SU-DHL-6 (cell line): Measurements from ENCODE around the gene MPPED2.

Experiments
- H2AFZ ChIP-seq: fragments of 200-600 bp; sonication (generic); 2 replicates; pipeline ENCODE4 v1.6.1; 2014; ENCODE audit warnings: low read depth, mild to moderate bottlenecking, moderate library complexity, mixed read lengths, antibody characterized with exemption, low read length; ENCODE audit not compliant: severe bottlenecking
- H3F3A ChIP-seq: fragments of 200-600 bp; shearing (Covaris generic); 2 replicates; pipeline ENCODE4 v1.6.0; 2016; ENCODE audit warnings: antibody characterized with exemption, mild to moderate bottlenecking; ENCODE audit not compliant: insufficient read depth
- H3K27ac ChIP-seq: fragments of 200-600 bp; sonication (generic); 2 replicates; pipeline ENCODE4 v1.5.1; 2016; ENCODE audit warnings: low read depth, mild to moderate bottlenecking, low read length, moderate library complexity, mixed read lengths
- H3K27me3 ChIP-seq: fragments of 200-600 bp; sonication (generic), shearing (Covaris generic); 2 replicates; pipeline ENCODE4 v1.6.0; 2014; ENCODE audit warnings: mild to moderate bottlenecking, low read length
- H3K36me3 ChIP-seq: fragments of 200-600 bp; sonication (generic); 2 replicates; pipeline ENCODE4 v1.6.1; 2014; ENCODE audit warnings: mild to moderate bottlenecking, low read length, mixed read lengths
- H3K4me2 ChIP-seq: fragments of 300-600, 200-600 bp; shearing (Covaris generic), sonication (generic); 2 replicates; pipeline ENCODE4 v1.6.0; 2014; ENCODE audit warnings: low read length, low read depth, mild to moderate bottlenecking; ENCODE audit not compliant: poor library complexity, severe bottlenecking
- H3K4me3 ChIP-seq: fragments of 200-600 bp; sonication (generic); 2 replicates; pipeline ENCODE4 v1.5.1; 2014; ENCODE audit warnings: antibody characterized with exemption, low read length, mild to moderate bottlenecking, mixed read lengths; ENCODE audit not compliant: insufficient read depth, poor library complexity, severe bottlenecking
- H3K79me2 ChIP-seq: fragments of 200-600 bp; sonication (generic); 2 replicates; pipeline ENCODE4 v1.6.1; 2014; ENCODE audit warnings: mild to moderate bottlenecking, low read length, moderate library complexity; ENCODE audit not compliant: insufficient read depth
- H3K9ac ChIP-seq: fragments of 200-600 bp; sonication (generic); 2 replicates; pipeline ENCODE4 v1.7.0; 2014; ENCODE audit warnings: mild to moderate bottlenecking, low read length
- H3K9me2 ChIP-seq: fragments of 200-600 bp; sonication (generic); replicated peaks from 2 replicates; pipeline ENCODE4 v1.6.1; 2014; ENCODE audit warnings: low read length; ENCODE audit not compliant: insufficient read depth
- H3K9me3 ChIP-seq: fragments of 200-600 bp; sonication (generic); 2 replicates; pipeline ENCODE4 v1.6.1; 2014; ENCODE audit warnings: low read length, mixed read lengths; ENCODE audit not compliant: insufficient read depth
- H4K20me1 ChIP-seq: fragments of 200-600 bp; sonication (generic); 2 replicates; pipeline ENCODE4 v1.6.1; 2014; ENCODE audit warnings: low read depth, mild to moderate bottlenecking, antibody characterized with exemption, low read length, moderate library complexity, mixed read lengths
- CTCF ChIP-seq: fragments of 200-600 bp; sonication (generic); IDR thresholded peaks from one replicate; pipeline ENCODE4 v1.5.1; 2017; ENCODE audit warnings: antibody characterized with exemption, mild to moderate bottlenecking, low read length, moderate library complexity; ENCODE audit not compliant: insufficient read depth, poor library complexity, severe bottlenecking
- EZH2phosphoT487 ChIP-seq: fragments of 200-600 bp; sonication (generic), shearing (Covaris generic); conservative IDR thresholded peaks from 2 replicates; pipeline ENCODE4 v1.6.1; 2018; ENCODE audit warnings: mild to moderate bottlenecking, antibody characterized with exemption, low read length, moderate library complexity, mixed read lengths

MPPED2 gene

GRCh38 chr11:30406978-30407762 lies 179.0 kb downstream of the MPPED2 start:
- Histone ChIP-seq H3K36me3 (no peaks in the 10 kb centered on the region), H3K27me3 (no peaks in the 10 kb centered on the region), H3K9me3 (no peaks in the 10 kb centered on the region), H3K27ac (no peak overlapping the region), H3K79me2 (no peaks in the 10 kb centered on the region), H3K4me3 (no peak overlapping the region), H3K4me2 (no peak overlapping the region), H3K9me2 (no peaks in the 10 kb centered on the region), H2AFZ (no peak overlapping the region), H4K20me1 (no peaks in the 10 kb centered on the region), H3F3A (no peaks in the 10 kb centered on the region), H3K9ac (no peak overlapping the region)
- TF ChIP-seq CTCF = no peak
- no peak for TF ChIP-seq EZH2phosphoT487

- no peaks in the 10 kb centered on the region for H3K79me2 ChIP-seq
- no peaks in the 10 kb centered on the region for H3K9me2 ChIP-seq
- no peak overlapping the region for H3K27ac ChIP-seq
- no peaks in the 10 kb centered on the region for H3F3A ChIP-seq
- no peak overlapping the region for H3K4me2 ChIP-seq
- H3K27me3 ChIP-seq = no peaks in the 10 kb centered on the region
- no peak overlapping the region for H3K4me3 ChIP-seq
- H3K9me3 ChIP-seq = no peaks in the 10 kb centered on the region
- no peaks in the 10 kb centered on the region for H3K36me3 ChIP-seq
- no peak for TF ChIP-seq EZH2phosphoT487
- no peak for TF ChIP-seq CTCF
- H4K20me1 ChIP-seq = no peaks in the 10 kb centered on the region
- no peak overlapping the region for H3K9ac ChIP-seq
- no peak overlapping the region for H2AFZ ChIP-seq
Measured at GRCh38 chr11:30405385-30405784, 180.8 kb downstream of the MPPED2 start.

GRCh38 chr11:30404136-30404535 lies 182.0 kb downstream of the MPPED2 start:
- Histone ChIP-seq H2AFZ (no peak overlapping the region), H3K27me3 (no peaks in the 10 kb centered on the region), H3K9me3 (no peaks in the 10 kb centered on the region), H3K4me3 (no peak overlapping the region), H3K4me2 (no peak overlapping the region), H3K79me2 (no peaks in the 10 kb centered on the region), H3K36me3 (no peaks in the 10 kb centered on the region), H3F3A (no peaks in the 10 kb centered on the region), H4K20me1 (no peaks in the 10 kb centered on the region), H3K9ac (no peak overlapping the region), H3K9me2 (no peaks in the 10 kb centered on the region), H3K27ac (no peak overlapping the region)
- TF ChIP-seq CTCF (no peak), EZH2phosphoT487 (no peak)
